IPS-18a (cell line): Measurements from ENCODE around the gene INTS3.
"Not testable (repeated sequence)": the region's sequence is repeated elsewhere in the genome, so short reads cannot be mapped to it uniquely, and the experiment has no call there.

Experiments
- H3K27ac ChIP-seq: one replicate; pipeline ENCODE4 v1.5.1; 2013; ENCODE audit warnings: low read length
- H3K27me3 ChIP-seq: one replicate; pipeline ENCODE4 v1.6.1; 2013; ENCODE audit warnings: mild to moderate bottlenecking, low read length; ENCODE audit not compliant: control insufficient read depth, insufficient read depth
- H3K36me3 ChIP-seq: one replicate; pipeline ENCODE4 v1.6.1; 2013; ENCODE audit warnings: low read depth, low read length; ENCODE audit not compliant: control insufficient read depth
- H3K4me1 ChIP-seq: one replicate; pipeline ENCODE4 v1.6.1; 2013; ENCODE audit warnings: low read depth, low read length; ENCODE audit not compliant: control insufficient read depth
- H3K4me3 ChIP-seq: one replicate; pipeline ENCODE4 v1.5.1; 2013; ENCODE audit warnings: low read length
- H3K9ac ChIP-seq: one replicate; pipeline ENCODE4 v1.6.1; 2013; ENCODE audit warnings: mild to moderate bottlenecking, low read length, moderate library complexity
- H3K9me3 ChIP-seq: one replicate; pipeline ENCODE4 v1.6.1; 2013; ENCODE audit warnings: low read depth, low read length; ENCODE audit not compliant: control insufficient read depth

Gene INTS3

GRCh38 chr1:153688736-153689328 is 39.0 kb upstream of the INTS3 start:
- Histone ChIP-seq H3K9ac (no peak overlapping the region), H3K27ac (no peak overlapping the region), H3K36me3 (peaks cover 10% of the 10 kb centered on the region), H3K9me3 (no peaks in the 10 kb centered on the region), H3K4me3 (no peak overlapping the region), H3K27me3 (no peaks in the 10 kb centered on the region), H3K4me1 (no peaks in the 10 kb centered on the region)

DNA sequence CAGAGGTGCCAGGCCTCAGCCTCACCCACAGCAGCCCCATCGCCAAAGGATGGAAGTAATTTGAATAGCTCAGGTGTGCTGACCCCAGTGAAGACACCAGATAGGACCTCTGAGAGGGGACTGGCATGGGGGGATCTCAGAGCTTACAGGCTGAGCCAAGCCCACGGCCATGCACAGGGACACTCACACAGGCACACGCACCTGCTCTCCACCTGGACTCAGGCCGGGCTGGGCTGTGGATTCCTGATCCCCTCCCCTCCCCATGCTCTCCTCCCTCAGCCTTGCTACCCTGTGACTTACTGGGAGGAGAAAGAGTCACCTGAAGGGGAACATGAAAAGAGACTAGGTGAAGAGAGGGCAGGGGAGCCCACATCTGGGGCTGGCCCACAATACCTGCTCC is 34.4 kb upstream of the INTS3 start:
- H3K36me3 ChIP-seq, result peaks cover 3% of the 10 kb centered on the region
- H3K4me3 ChIP-seq, result no peak overlapping the region
- no peaks in the 10 kb centered on the region for H3K9me3 ChIP-seq
- no peak overlapping the region for H3K27ac ChIP-seq
- peaks cover 19% of the 10 kb centered on the region for H3K4me1 ChIP-seq
- H3K27me3 ChIP-seq, result no peaks in the 10 kb centered on the region
- H3K9ac ChIP-seq, result no peak overlapping the region

- Histone ChIP-seq H3K4me1 (peaks cover 23% of the 10 kb centered on the region), H3K36me3 (no peaks in the 10 kb centered on the region), H3K27me3 (no peaks in the 10 kb centered on the region), H3K9ac (peak overlapping the region; percentile 16), H3K27ac (peak overlapping the region; percentile 13), H3K9me3 (no peaks in the 10 kb centered on the region), H3K4me3 (no peak overlapping the region)
These were observed 31.1 kb upstream of the INTS3 start for GRCh38 chr1:153696741-153697140.

- Histone ChIP-seq H3K36me3 (no peaks in the 10 kb centered on the region), H3K9ac (peak overlapping the region; percentile 49), H3K4me3 (peak overlapping the region; percentile 30), H3K27ac (peak overlapping the region; percentile 13), H3K9me3 (no peaks in the 10 kb centered on the region), H3K27me3 (no peaks in the 10 kb centered on the region), H3K4me1 (peaks cover 23% of the 10 kb centered on the region)
These were observed 30.4 kb upstream of the INTS3 start for GRCh38 chr1:153697191-153698019.

DNA sequence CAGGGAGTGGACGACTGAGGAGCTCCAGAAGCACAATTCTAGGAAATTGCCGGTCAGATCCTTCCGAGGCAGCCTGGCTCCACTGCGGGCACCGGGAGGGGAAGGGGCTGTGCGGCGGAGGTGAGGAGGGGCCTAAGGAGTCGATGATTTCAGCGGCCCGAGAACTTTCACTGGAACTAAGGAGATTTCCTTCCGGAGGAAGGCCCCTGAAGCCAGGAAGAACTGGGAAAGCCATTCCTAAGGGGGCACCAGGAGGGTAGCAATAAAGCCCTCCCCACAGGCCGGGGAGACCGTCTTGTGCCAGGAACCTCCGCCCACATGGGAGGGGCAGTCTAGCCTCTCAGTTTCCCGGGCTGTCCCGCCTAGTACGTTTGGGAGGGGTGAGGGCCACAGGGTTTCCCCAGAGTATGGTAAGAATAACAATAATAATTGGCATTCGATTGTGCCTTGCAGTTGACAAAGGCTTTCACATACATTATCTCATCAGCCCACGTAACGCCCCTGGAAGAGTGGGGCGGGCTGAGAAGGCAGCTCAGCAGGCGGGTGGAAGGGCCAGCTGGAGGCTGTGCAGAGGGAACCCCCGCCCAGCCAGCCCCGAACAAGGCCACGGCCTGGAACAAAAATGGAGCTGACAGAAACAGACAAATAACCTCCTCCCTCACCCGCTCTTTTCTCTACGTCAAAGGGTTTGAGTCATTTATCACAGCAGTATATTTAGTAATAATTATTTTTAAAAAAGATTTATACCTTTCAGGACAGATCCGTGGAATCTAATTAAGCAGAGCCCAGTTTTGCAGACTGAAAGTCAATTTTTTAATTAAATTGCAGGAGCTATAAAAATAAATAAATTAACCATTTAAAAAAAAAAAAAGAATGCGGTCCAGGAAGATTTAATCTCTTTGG is 29.6 kb upstream of the INTS3 start:
- Histone ChIP-seq H3K9ac (peak overlapping the region; percentile 49), H3K4me3 (peak overlapping the region; percentile 30)

GRCh38 chr1:153698923-153699714 is 28.7 kb upstream of the INTS3 start:
- Histone ChIP-seq H3K9me3 (no peaks in the 10 kb centered on the region), H3K4me1 (peaks cover 23% of the 10 kb centered on the region), H3K36me3 (no peaks in the 10 kb centered on the region), H3K27ac (no peak overlapping the region), H3K4me3 (no peak overlapping the region), H3K27me3 (no peaks in the 10 kb centered on the region), H3K9ac (no peak overlapping the region)

More for the DNA sequence above, 29.6 kb upstream of the INTS3 start:
- Histone ChIP-seq H3K27ac (peak overlapping the region; percentile 3), H3K36me3 (no peaks in the 10 kb centered on the region), H3K27me3 (no peaks in the 10 kb centered on the region), H3K4me1 (peaks cover 23% of the 10 kb centered on the region), H3K9me3 (no peaks in the 10 kb centered on the region)

DNA sequence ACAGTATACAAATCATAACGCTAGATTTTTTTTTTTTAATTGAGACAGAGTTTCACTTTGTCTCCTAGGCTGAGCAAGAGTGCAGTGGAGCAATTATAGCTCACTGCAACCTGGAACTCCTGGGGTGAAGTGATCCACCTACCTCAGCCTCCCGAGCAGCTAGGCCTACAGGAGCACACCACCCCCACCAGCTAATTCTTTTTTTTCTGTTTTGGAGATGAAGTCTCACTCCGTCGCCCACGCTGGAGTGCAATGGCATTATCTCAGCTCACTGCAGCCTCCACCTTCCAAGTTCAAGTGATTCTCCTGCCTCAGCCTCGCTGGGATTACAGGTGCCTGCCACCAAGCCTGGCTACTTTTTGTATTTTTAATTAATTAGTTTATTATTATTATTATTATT is 28.1 kb upstream of the INTS3 start:
- H3K9me3 ChIP-seq, result no peaks in the 10 kb centered on the region
- H3K4me1 ChIP-seq, result peaks cover 23% of the 10 kb centered on the region
- H3K27me3 ChIP-seq, result no peaks in the 10 kb centered on the region
- no peak overlapping the region for H3K4me3 ChIP-seq
- H3K36me3 ChIP-seq, result no peaks in the 10 kb centered on the region
- H3K9ac ChIP-seq, result no peak overlapping the region
- H3K27ac ChIP-seq, result no peak overlapping the region

GRCh38 chr1:153705484-153705883 is 22.4 kb upstream of the INTS3 start:
- Histone ChIP-seq H3K36me3 (no peaks in the 10 kb centered on the region), H3K9me3 (no peaks in the 10 kb centered on the region), H3K4me3 (no peak overlapping the region), H3K9ac (no peak overlapping the region), H3K27me3 (no peaks in the 10 kb centered on the region), H3K27ac (no peak overlapping the region), H3K4me1 (no peaks in the 10 kb centered on the region)

DNA sequence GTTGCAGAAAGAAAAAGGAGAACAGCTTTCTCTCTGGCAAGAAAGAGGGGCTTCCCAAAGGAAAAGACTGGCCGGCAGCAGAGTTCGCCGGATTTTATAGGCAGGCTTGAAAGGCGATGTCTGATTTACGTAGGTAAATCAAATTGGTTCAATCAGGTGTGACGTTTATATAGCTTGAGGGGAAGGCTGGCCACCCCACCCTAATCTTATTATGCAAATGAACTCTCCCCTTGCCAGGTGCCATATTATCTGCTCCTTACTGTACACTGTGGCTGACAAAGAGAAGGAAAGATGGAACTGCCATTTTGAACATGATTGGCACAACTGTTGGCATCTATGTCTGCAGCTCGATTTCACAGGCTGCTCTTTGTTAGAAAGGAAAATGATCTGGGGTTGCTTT is 16.8 kb upstream of the INTS3 start:
- no peaks in the 10 kb centered on the region for H3K4me1 ChIP-seq
- H3K4me3 ChIP-seq, result no peak overlapping the region
- no peaks in the 10 kb centered on the region for H3K36me3 ChIP-seq
- H3K27me3 ChIP-seq, result no peaks in the 10 kb centered on the region
- no peaks in the 10 kb centered on the region for H3K9me3 ChIP-seq
- H3K9ac ChIP-seq, result no peak overlapping the region
- no peak overlapping the region for H3K27ac ChIP-seq

DNA sequence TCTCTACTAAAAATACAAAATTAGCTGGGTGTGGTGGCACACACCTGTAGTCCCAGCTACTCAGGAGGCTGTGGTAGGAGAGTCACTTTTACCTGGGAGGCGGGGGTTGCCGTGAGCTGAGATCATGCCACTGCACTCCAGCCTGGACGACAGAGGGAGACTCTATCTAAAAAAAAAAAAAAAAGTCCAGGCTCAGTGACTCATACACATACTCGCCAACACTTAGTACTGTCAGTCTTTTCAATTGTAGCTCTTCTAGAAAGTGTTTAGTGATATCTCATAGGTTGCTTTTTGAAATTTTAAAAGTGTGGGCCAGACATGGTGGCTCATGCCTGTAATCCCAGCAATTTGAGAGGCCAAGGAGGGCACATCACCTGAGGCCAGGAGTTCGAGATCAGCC is 11.6 kb upstream of the INTS3 start:
- not testable (repeated sequence) for H3K27ac ChIP-seq, H3K36me3 ChIP-seq, H3K4me1 ChIP-seq, H3K9ac ChIP-seq, H3K27me3 ChIP-seq, H3K9me3 ChIP-seq, H3K4me3 ChIP-seq

DNA sequence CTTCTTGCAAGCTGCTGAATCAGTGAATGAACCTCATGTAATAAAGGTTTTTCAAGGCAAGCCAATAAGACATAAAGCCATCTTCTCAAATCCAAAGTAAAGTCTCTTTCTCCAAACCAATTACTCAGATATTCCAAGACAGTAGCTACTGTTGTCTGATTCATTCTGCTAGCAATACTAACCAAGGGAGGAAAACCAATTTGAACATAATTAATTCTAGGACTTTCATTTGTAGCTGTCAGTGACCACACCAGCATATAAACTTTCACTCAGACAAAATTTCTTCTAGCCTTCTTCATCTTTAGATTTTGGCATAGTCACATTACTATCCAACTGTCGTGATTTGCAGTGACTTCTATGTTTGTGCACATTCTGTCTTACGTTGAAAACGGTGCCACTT is 10.5 kb upstream of the INTS3 start:
- H3K9me3 ChIP-seq, result no peaks in the 10 kb centered on the region
- no peaks in the 10 kb centered on the region for H3K4me1 ChIP-seq
- no peaks in the 10 kb centered on the region for H3K27me3 ChIP-seq
- no peaks in the 10 kb centered on the region for H3K36me3 ChIP-seq
- no peak overlapping the region for H3K4me3 ChIP-seq
- H3K9ac ChIP-seq, result no peak overlapping the region
- no peak overlapping the region for H3K27ac ChIP-seq
